K562 (cell line): Measurements from ENCODE around the gene CYB561A3.

Source experiments
- CTBP1 ChIP-seq: fragments of 450-650 bp; IDR thresholded peaks from 2 replicates; pipeline ENCODE4 v1.6.1; 2016; ENCODE audit warnings: borderline replicate concordance
- EP300 ChIP-seq: IDR thresholded peaks from 2 replicates; pipeline ENCODE4 v1.6.1; 2012; ENCODE audit warnings: low read length, improper control_type of control experiment
- GATAD2A ChIP-seq: fragments of 450-650 bp; IDR thresholded peaks from 2 replicates; pipeline ENCODE4 v1.6.1; 2017
- MED1 ChIP-seq: sonication (generic); formaldehyde crosslinking; IDR thresholded peaks from 2 replicates; pipeline ENCODE4 v1.8.1; 2023; ENCODE audit warnings: missing genetic modification reagents, borderline replicate concordance
- SAP30 ChIP-seq: fragments of 200-600 bp; sonication (generic); IDR thresholded peaks from 2 replicates; pipeline ENCODE4 v1.6.1; 2012; ENCODE audit warnings: borderline replicate concordance, low read depth, mild to moderate bottlenecking, moderate library complexity, low read length, control low read depth, inconsistent platforms; ENCODE audit not compliant: insufficient read depth, poor library complexity, severe bottlenecking
- SOX6 ChIP-seq: fragments of 450-650 bp; IDR thresholded peaks from 2 replicates; pipeline ENCODE4 v1.6.1; 2014; ENCODE audit warnings: mild to moderate bottlenecking
- SP1 ChIP-seq: sonication (generic); formaldehyde crosslinking; IDR thresholded peaks from 2 replicates; pipeline ENCODE4 v1.8.1; 2022; ENCODE audit warnings: mild to moderate bottlenecking, missing genetic modification reagents
- TAF1 ChIP-seq: IDR thresholded peaks from 2 replicates; pipeline ENCODE4 v1.6.1; 2011; ENCODE audit warnings: mild to moderate bottlenecking, low read length, moderate library complexity; ENCODE audit not compliant: insufficient read depth, control insufficient read depth, severe bottlenecking; ENCODE audit errors: extremely low read depth
- ZNF133 ChIP-seq: fragments of 250-450 bp; sonication (Bioruptor Pico); IDR thresholded peaks from 2 replicates; pipeline ENCODE4 v1.4.0; 2020; ENCODE audit warnings: mild to moderate bottlenecking
- TF ChIP-seq, protein P1 (sequence below), 3 experiments: IDR thresholded peaks in 2 of 3; conservative IDR thresholded peaks in 1 of 3; 2 replicates each; pipeline ENCODE4 v1.5.1; 2011 to 2012; ENCODE audit warnings: low read length in 3 of 3, mild to moderate bottlenecking in 3 of 3, control low read depth in 2 of 3, improper control_type of control experiment in 1 of 3, inconsistent platforms in 1 of 3, low read depth in 1 of 3, mixed read lengths in 1 of 3, moderate library complexity in 1 of 3; ENCODE audit not compliant: insufficient read depth in 2 of 3
- TF ChIP-seq, protein P2 (sequence below): conservative IDR thresholded peaks from 2 replicates; pipeline ENCODE4 v1.6.1; 2011; ENCODE audit warnings: low read depth, mild to moderate bottlenecking, low read length; ENCODE audit not compliant: control insufficient read depth

DNA sequence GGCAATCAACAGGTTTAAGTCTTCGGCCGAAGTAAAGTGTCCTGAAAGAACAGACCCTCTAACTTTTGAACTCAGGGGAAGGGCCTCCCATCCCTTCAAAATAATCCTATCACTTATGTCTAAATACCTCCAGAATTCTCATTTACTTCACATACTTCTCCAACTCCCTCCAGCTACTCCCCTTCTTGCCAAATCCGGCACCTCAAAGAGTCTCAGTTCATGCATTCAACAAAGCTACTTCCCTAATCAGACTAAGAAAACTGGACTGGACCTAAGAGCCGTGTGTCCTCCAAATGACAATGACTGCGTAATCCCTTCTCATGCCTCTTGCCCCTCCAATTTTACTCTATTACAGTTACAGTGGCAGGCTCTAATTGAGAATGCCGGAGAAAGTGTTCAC lies 30.0 kb downstream of the CYB561A3 start:
- TF ChIP-seq GATAD2A (no peak), EP300 (no peak), SOX6 (no peak), SAP30 (no peak), CTBP1 (no peak), ZNF133 (no peak), TAF1 (no peak), SP1 (no peak), MED1 (no peak)
- TF ChIP-seq, protein P1, sequence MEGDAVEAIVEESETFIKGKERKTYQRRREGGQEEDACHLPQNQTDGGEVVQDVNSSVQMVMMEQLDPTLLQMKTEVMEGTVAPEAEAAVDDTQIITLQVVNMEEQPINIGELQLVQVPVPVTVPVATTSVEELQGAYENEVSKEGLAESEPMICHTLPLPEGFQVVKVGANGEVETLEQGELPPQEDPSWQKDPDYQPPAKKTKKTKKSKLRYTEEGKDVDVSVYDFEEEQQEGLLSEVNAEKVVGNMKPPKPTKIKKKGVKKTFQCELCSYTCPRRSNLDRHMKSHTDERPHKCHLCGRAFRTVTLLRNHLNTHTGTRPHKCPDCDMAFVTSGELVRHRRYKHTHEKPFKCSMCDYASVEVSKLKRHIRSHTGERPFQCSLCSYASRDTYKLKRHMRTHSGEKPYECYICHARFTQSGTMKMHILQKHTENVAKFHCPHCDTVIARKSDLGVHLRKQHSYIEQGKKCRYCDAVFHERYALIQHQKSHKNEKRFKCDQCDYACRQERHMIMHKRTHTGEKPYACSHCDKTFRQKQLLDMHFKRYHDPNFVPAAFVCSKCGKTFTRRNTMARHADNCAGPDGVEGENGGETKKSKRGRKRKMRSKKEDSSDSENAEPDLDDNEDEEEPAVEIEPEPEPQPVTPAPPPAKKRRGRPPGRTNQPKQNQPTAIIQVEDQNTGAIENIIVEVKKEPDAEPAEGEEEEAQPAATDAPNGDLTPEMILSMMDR (IDR thresholded peaks at IDR 0.05 in 2 of 3, conservative IDR thresholded peaks at IDR 0.05 in 1 of 3; ENCODE audit: insufficient read depth in 2 of 3, low read depth in 1 of 3, low read length in 3 of 3) = no peak
- TF ChIP-seq, protein P2, sequence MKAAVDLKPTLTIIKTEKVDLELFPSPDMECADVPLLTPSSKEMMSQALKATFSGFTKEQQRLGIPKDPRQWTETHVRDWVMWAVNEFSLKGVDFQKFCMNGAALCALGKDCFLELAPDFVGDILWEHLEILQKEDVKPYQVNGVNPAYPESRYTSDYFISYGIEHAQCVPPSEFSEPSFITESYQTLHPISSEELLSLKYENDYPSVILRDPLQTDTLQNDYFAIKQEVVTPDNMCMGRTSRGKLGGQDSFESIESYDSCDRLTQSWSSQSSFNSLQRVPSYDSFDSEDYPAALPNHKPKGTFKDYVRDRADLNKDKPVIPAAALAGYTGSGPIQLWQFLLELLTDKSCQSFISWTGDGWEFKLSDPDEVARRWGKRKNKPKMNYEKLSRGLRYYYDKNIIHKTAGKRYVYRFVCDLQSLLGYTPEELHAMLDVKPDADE = no peak
